SK-N-MC (cell line): ENCODE data around the gene TMEM52B.

Experiments used
- DNase-seq: peaks from one replicate; pipeline ENCODE4 v3.0.0-alpha.2; 2011; ENCODE audit warnings: low read depth, low spot score
- H3K27ac ChIP-seq: fragments of 200-600 bp; sonication (generic); 2 replicates; pipeline ENCODE4 v1.5.1; 2016; ENCODE audit warnings: mixed run types
- H3K36me3 ChIP-seq: fragments of 200-600 bp; sonication (generic); 2 replicates; pipeline ENCODE4 v1.6.1; 2017; ENCODE audit warnings: antibody characterized with exemption, low read length, mixed read lengths; ENCODE audit not compliant: insufficient read depth
- H3K4me3 ChIP-seq: fragments of 200-600 bp; sonication (generic); 2 replicates; pipeline ENCODE4 v1.5.1; 2016
- H3K9ac ChIP-seq: fragments of 200-600 bp; sonication (generic); 2 replicates; pipeline ENCODE4 v1.8.0; 2017; ENCODE audit warnings: mixed run types, mixed read lengths; ENCODE audit not compliant: insufficient read length
- H3K9me3 ChIP-seq: fragments of 200-600 bp; sonication (generic); 2 replicates; pipeline ENCODE4 v1.6.1; 2017; ENCODE audit warnings: low read depth, mild to moderate bottlenecking, antibody characterized with exemption, low read length, moderate library complexity, mixed read lengths
- EZH2 ChIP-seq: fragments of 200-600 bp; sonication (generic); IDR thresholded peaks from one replicate; pipeline ENCODE4 v1.6.1; 2017; ENCODE audit warnings: antibody characterized with exemption
- FOXP2 ChIP-seq: optimal IDR thresholded peaks from 2 replicates; pipeline ENCODE3; 2011; ENCODE audit warnings: mild to moderate bottlenecking, moderate library complexity; ENCODE audit not compliant: insufficient read depth; ENCODE audit errors: extremely low read length, control extremely low read depth
- POLR2AphosphoS5 ChIP-seq: IDR thresholded peaks from 2 replicates; pipeline ENCODE4 v1.6.1; 2012; ENCODE audit warnings: mild to moderate bottlenecking, low read depth, low read length, borderline replicate concordance

The TMEM52B gene

DNA sequence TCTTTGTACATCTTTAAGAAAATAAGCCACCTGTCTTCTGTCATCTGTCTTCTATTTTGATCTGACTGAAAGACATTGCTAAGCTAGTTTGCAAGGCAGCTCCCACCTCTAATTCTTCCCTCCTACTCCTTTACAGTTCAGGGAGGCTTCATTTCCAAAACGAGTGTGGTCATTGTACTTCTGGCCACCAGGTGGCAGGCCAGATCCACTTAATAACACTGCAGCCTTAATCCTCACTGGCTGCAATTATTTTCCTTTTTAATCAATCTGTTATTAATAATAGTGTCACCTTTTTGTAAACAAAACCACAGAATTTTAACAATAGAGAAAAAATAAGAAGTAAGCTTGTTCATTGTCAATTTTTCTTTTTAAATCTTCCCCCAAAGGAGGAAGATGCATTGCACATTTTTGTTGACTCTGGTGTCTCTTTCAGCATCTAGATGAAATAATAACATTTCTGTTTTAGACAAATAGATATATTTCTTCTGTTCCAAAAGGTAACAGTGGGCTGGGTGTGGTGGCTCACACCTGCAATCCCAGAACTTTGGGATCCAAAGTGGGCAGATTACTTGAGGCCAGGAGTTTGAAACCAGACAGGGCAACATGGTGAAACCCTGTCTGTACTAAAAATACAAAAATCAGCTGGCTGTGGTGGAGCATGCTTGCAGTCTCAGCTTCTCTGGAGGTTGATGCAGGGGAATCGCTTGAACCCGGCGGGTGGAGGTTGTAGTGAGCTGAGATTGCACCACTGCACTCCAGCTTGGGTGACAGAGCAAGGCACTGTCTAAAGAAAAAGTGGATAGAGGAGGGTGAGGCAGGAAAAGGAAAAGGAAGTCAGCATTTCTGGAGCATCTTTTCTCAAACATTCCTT lies 57.2 kb downstream of the TMEM52B start:
- H3K27ac ChIP-seq: 0 out of 2 replicates have a peak overlapping the region, but pooled peaks have one; percentile 29
- no peaks in the 10 kb centered on the region for H3K9me3 ChIP-seq
- H3K9ac ChIP-seq: peak overlapping the region; percentile 22
- no peak for DNase-seq
- H3K36me3 ChIP-seq: no peaks in the 10 kb centered on the region
- TF ChIP-seq EZH2: no peak
- no peak for TF ChIP-seq POLR2AphosphoS5
- no peak for TF ChIP-seq FOXP2
- H3K4me3 ChIP-seq: no peak overlapping the region

- H3K4me3 ChIP-seq: no peak overlapping the region
- TF ChIP-seq POLR2AphosphoS5 (no peak), EZH2 (no peak)
- no peaks in the 10 kb centered on the region for H3K36me3 ChIP-seq
- H3K9ac ChIP-seq: peak overlapping the region; percentile 22
- H3K27ac ChIP-seq: 0 out of 2 replicates have a peak overlapping the region, but pooled peaks have one; percentile 29
- no peak for DNase-seq
- H3K9me3 ChIP-seq: no peaks in the 10 kb centered on the region
These were observed 57.9 kb downstream of the TMEM52B start for GRCh38 chr12:10236720-10237119.

DNA sequence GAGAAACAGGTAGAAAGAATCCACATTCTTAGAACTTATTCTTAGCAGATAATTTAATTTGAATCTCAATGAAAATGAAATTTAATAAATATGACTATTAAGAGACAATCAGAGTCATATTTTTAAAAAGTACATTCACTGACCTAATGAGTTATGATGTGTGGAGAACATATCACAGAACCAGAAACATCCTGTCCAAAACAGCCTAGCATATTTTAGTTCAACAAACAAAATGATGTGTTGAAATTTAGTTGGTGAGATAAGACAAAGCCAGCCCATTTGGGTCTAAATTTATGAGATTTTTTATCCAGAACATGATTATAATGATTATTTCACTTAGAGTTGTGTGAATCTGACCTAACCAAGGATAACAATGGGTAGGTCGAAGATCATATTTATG lies 59.7 kb downstream of the TMEM52B start:
- DNase-seq: no peak
- no peaks in the 10 kb centered on the region for H3K36me3 ChIP-seq
- no peak overlapping the region for H3K9ac ChIP-seq
- no peak overlapping the region for H3K4me3 ChIP-seq
- no peak for TF ChIP-seq POLR2AphosphoS5
- no peak for TF ChIP-seq FOXP2
- TF ChIP-seq EZH2: no peak
- no peak overlapping the region for H3K27ac ChIP-seq
- H3K9me3 ChIP-seq: no peaks in the 10 kb centered on the region

DNA sequence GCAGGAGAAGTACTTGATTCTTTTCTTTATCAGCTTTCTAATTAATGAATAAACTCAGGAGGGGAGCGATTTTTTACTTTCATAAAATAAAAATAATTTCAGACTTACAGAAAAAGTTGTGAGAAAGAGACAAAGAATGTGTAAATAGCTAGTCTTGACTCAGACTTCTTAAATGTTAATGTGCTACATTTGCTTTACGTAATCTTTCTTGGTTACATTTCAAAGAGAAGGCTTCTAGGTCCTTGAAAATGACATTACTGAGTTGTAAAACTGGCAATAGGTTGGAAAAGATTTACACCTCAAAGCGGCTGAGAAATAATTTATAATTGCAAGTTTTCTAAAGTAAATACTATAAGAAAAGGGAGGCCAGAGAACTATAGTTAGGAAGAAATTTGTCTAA lies 62.5 kb downstream of the TMEM52B start:
- H3K36me3 ChIP-seq: no peaks in the 10 kb centered on the region
- no peak for DNase-seq
- TF ChIP-seq FOXP2 (no peak), POLR2AphosphoS5 (no peak), EZH2 (no peak)
- peak overlapping the region; percentile 56 for H3K27ac ChIP-seq
- H3K9me3 ChIP-seq: no peaks in the 10 kb centered on the region
- no peak overlapping the region for H3K4me3 ChIP-seq
- H3K9ac ChIP-seq: peak overlapping the region; percentile 3
